GM23338 (cell line): ENCODE results near the gene SYT17. TPM values are rescaled to one million over a fixed set of nuclear protein-coding genes. Genes with fewer than 3 reads are reported as not detected.
A peak's percentile ranks its signal among the peaks of the same experiment; 100 is the strongest.

Experiments used
- ATAC-seq: fragments of 200-7000 bp; cut with Tn5 transposase; 3 replicates; pipeline ENCODE4 v1.9.1; 2020
- DNase-seq: peaks from one replicate; pipeline ENCODE4 v3.0.0-alpha.2; 2015; ENCODE audit warnings: low spot score
- H2AFZ ChIP-seq: fragments of 200-600 bp; sonication (generic); 2 replicates; pipeline ENCODE4 v1.8.0; 2016; ENCODE audit warnings: antibody characterized with exemption, mild to moderate bottlenecking, moderate library complexity
- H3F3A ChIP-seq: fragments of 200-600 bp; sonication (generic); replicated peaks from 2 replicates; pipeline ENCODE4 v1.8.0; 2017; ENCODE audit warnings: antibody characterized with exemption, mixed run types, low read depth
- H3K27ac ChIP-seq: fragments of 200-600 bp; sonication (generic); 2 replicates; pipeline ENCODE4 v1.6.1; 2016; ENCODE audit warnings: low read depth
- H3K27me3 ChIP-seq: fragments of 200-600 bp; sonication (generic); 2 replicates; pipeline ENCODE4 v1.8.0; 2016; ENCODE audit warnings: mild to moderate bottlenecking, mixed run types, moderate library complexity; ENCODE audit not compliant: insufficient read depth
- H3K36me3 ChIP-seq: fragments of 200-600 bp; sonication (generic); 2 replicates; pipeline ENCODE4 v1.8.0; 2016; ENCODE audit warnings: mild to moderate bottlenecking; ENCODE audit not compliant: insufficient read depth
- H3K4me1 ChIP-seq: fragments of 200-600 bp; sonication (generic); 2 replicates; pipeline ENCODE4 v1.8.0; 2016; ENCODE audit warnings: mild to moderate bottlenecking, moderate library complexity; ENCODE audit not compliant: insufficient read depth
- H3K4me2 ChIP-seq: fragments of 200-600 bp; sonication (generic); 2 replicates; pipeline ENCODE4 v1.7.1; 2017; ENCODE audit warnings: mixed run types
- H3K4me3 ChIP-seq: fragments of 200-600 bp; sonication (generic); 2 replicates; pipeline ENCODE4 v1.6.1; 2016; ENCODE audit warnings: mixed run types
- H3K79me2 ChIP-seq: fragments of 200-600 bp; sonication (generic); replicated peaks from 2 replicates; pipeline ENCODE4 v1.8.0; 2017; ENCODE audit warnings: mild to moderate bottlenecking; ENCODE audit not compliant: insufficient read depth
- H3K9me2 ChIP-seq: fragments of 200-600 bp; sonication (generic); 2 replicates; pipeline ENCODE4 v1.8.0; 2017; ENCODE audit not compliant: insufficient read depth
- H4K20me1 ChIP-seq: fragments of 200-600 bp; sonication (generic); replicated peaks from 2 replicates; pipeline ENCODE4 v1.8.0; 2017; ENCODE audit warnings: mild to moderate bottlenecking; ENCODE audit not compliant: insufficient read depth
- H3K27ac Mint-ChIP-seq: 2 replicates; pipeline ENCODE4 v1.8.0; 2020; ENCODE audit warnings: inconsistent platforms, mild to moderate bottlenecking, moderate library complexity, mixed read lengths
- H3K27me3 Mint-ChIP-seq: 3 replicates; pipeline ENCODE4 v1.8.0; 2022; ENCODE audit warnings: low read depth, mild to moderate bottlenecking, moderate library complexity, mixed read lengths, inconsistent platforms; ENCODE audit not compliant: insufficient read depth, poor library complexity
- H3K36me3 Mint-ChIP-seq: 3 replicates; pipeline ENCODE4 v1.8.0; 2021; ENCODE audit warnings: low read depth, mild to moderate bottlenecking, inconsistent platforms, moderate library complexity, mixed read lengths
- H3K4me1 Mint-ChIP-seq: 3 replicates; pipeline ENCODE4 v1.8.0; 2020; ENCODE audit warnings: mild to moderate bottlenecking, inconsistent platforms, mixed read lengths
- H3K4me3 Mint-ChIP-seq: 3 replicates; pipeline ENCODE4 v1.8.0; 2021; ENCODE audit warnings: moderate library complexity, mild to moderate bottlenecking, inconsistent platforms, mixed read lengths
- H3K9me3 Mint-ChIP-seq: 3 replicates; pipeline ENCODE4 v1.8.0; 2020; ENCODE audit warnings: moderate library complexity, mild to moderate bottlenecking, inconsistent platforms, mixed read lengths
- EZH2 ChIP-seq: fragments of 200-600 bp; sonication (generic); IDR thresholded peaks from one replicate; pipeline ENCODE4 v1.8.0; 2017; ENCODE audit warnings: antibody characterized with exemption, mild to moderate bottlenecking, low read depth; ENCODE audit not compliant: unreplicated experiment
- JUNB ChIP-seq: IDR thresholded peaks from one replicate; pipeline ENCODE4 v1.6.1; 2016; ENCODE audit warnings: antibody characterized with exemption; ENCODE audit not compliant: unreplicated experiment
- NANOG ChIP-seq: IDR thresholded peaks from 2 replicates; pipeline ENCODE4 v1.6.1; 2016; ENCODE audit warnings: antibody characterized with exemption, borderline replicate concordance
- POLR2AphosphoS5 ChIP-seq: IDR thresholded peaks from 2 replicates; pipeline ENCODE4 v1.6.1; 2016; ENCODE audit warnings: antibody characterized with exemption, low read depth
- STAT1 ChIP-seq: IDR thresholded peaks from one replicate; pipeline ENCODE4 v1.6.1; 2016; ENCODE audit warnings: antibody characterized with exemption; ENCODE audit not compliant: unreplicated experiment
- ZNF331 ChIP-seq: fragments of 250-450 bp; sonication (Bioruptor Pico); IDR thresholded peaks from 2 replicates; pipeline ENCODE4 v1.5.0; 2020; ENCODE audit warnings: low read depth, mild to moderate bottlenecking, moderate library complexity
- long read RNA-seq: library from polyadenylated mRNA; unstranded; transcript quantifications from one replicate; pipeline ENCODE4 v2.0.0, GENCODE V29; 2020; ENCODE audit not compliant: unreplicated experiment
- polyA plus RNA-seq: library from polyadenylated mRNA; unstranded; fragments of >200 nt; fragmentation: Nextera tagmentation; extraction: Ambion mirVana; gene quantifications from 2 replicates; pipeline ENCODE4 v1.2.1, GENCODE V29; 2016
- total RNA-seq: library from RNA; depleted of rRNA; stranded (reverse); fragments of >200 nt; shearing (Covaris generic); gene quantifications from 2 replicates; pipeline ENCODE4 v1.2.3, GENCODE V29; 2014; rRNA removed
- TF ChIP-seq, protein P1 (sequence below), 2 experiments: fragments of 200-600 bp in 1 of 2; sonication (generic) in 1 of 2; conservative IDR thresholded peaks; 2 replicates each; pipeline versions ENCODE4 v1.5.1 to v1.6.1; 2016 to 2017; ENCODE audit warnings: antibody characterized with exemption in 2 of 2, low read depth in 2 of 2, mild to moderate bottlenecking in 2 of 2, moderate library complexity in 1 of 2
- TF ChIP-seq, protein P2 (sequence below): IDR thresholded peaks from 2 replicates; pipeline ENCODE4 v1.6.1; 2016; ENCODE audit warnings: antibody characterized with exemption
- TF ChIP-seq, protein P3 (sequence below): fragments of 250-450 bp; sonication (Bioruptor Pico); IDR thresholded peaks from 2 replicates; pipeline ENCODE4 v1.5.0; 2020; ENCODE audit warnings: mild to moderate bottlenecking, moderate library complexity

The SYT17 gene, protein sequence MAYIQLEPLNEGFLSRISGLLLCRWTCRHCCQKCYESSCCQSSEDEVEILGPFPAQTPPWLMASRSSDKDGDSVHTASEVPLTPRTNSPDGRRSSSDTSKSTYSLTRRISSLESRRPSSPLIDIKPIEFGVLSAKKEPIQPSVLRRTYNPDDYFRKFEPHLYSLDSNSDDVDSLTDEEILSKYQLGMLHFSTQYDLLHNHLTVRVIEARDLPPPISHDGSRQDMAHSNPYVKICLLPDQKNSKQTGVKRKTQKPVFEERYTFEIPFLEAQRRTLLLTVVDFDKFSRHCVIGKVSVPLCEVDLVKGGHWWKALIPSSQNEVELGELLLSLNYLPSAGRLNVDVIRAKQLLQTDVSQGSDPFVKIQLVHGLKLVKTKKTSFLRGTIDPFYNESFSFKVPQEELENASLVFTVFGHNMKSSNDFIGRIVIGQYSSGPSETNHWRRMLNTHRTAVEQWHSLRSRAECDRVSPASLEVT
- total RNA-seq: 6.9 and 9.5 TPM in 2 replicates
- polyA plus RNA-seq: 5.3 and 6.1 TPM in 2 replicates
- long read RNA-seq, partial matches to known transcripts: 0 of 1 reads
- long read RNA-seq, other reads (novel, unspliced or antisense): 1 of 1 reads

DNA sequence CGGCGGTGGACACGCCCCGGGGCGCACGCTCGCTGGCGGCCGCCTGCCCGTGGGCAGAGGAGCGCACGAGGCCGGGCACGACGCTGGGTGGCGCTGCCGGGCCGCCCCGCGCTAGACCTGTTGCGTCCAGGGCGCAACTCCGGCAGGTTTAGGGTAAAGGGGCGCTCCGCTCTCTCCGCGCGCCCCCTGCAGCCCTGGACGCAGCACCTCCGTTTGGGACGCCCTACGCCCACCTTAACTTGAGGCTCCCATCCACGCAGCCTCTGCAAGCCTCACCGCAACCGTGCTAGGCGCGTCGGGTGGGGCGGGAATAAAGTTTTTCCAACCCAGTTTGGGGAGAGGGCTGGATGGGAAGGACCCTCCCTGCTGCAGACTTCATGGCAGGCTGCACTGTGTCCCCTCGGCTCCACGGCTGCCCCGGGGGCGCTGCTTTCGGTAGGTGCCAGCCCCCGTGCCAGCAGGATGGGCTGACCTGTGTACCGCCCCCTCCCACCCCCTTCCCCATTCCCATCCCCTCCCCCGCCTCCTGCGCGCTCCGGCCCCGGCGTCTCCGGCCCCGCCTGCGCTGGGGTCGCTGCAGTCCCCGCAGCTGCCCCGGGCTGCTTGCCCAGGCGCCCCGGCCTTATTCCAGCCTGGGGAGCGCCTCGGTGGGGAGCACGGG lies at the start of gene SYT17:
Gene SYT17, plus strand, starts transcription at position 531 of the 661 bp plus-strand sequence. CDS start 407 bp downstream, outside the sequence.
- DNase-seq: peak; percentile 89
- H3K9me2 ChIP-seq: no peaks in the 10 kb centered on the region
- Mint-ChIP-seq H3K27ac (no peak within 1 kb of the TSS), H3K36me3 (no peaks in the 10 kb centered on the region; the same call in 2 of the 3 replicates), H3K9me3 (peaks cover 4% of the 10 kb centered on the region; the same call in 2 of the 3 replicates), H3K4me3 (peak within 1 kb of the TSS; percentile 78), H3K27me3 (peaks cover 16% of the 10 kb centered on the region), H3K4me1 (peaks cover 4% of the 10 kb centered on the region; the same call in 2 of the 3 replicates)
- H3K27me3 ChIP-seq: peaks cover 23% of the 10 kb centered on the region
- no peaks in the 10 kb centered on the region for H3F3A ChIP-seq
- H3K4me1 ChIP-seq: no peaks in the 10 kb centered on the region
- H3K4me3 ChIP-seq: peak within 1 kb of the TSS; percentile 89
- H2AFZ ChIP-seq: peak within 1 kb of the TSS; percentile 96
- H3K36me3 ChIP-seq: no peaks in the 10 kb centered on the region
- no peaks in the 10 kb centered on the region for H4K20me1 ChIP-seq
- TF ChIP-seq, protein P1, sequence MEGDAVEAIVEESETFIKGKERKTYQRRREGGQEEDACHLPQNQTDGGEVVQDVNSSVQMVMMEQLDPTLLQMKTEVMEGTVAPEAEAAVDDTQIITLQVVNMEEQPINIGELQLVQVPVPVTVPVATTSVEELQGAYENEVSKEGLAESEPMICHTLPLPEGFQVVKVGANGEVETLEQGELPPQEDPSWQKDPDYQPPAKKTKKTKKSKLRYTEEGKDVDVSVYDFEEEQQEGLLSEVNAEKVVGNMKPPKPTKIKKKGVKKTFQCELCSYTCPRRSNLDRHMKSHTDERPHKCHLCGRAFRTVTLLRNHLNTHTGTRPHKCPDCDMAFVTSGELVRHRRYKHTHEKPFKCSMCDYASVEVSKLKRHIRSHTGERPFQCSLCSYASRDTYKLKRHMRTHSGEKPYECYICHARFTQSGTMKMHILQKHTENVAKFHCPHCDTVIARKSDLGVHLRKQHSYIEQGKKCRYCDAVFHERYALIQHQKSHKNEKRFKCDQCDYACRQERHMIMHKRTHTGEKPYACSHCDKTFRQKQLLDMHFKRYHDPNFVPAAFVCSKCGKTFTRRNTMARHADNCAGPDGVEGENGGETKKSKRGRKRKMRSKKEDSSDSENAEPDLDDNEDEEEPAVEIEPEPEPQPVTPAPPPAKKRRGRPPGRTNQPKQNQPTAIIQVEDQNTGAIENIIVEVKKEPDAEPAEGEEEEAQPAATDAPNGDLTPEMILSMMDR (conservative IDR thresholded peaks at IDR 0.05; ENCODE audit: low read depth in 2 of 2): peak; percentile 65 to 84
- TF ChIP-seq ZNF331 (CRISPR knock-in tag) (no peak), NANOG (no peak)
- peak; percentile 91 for ATAC-seq
- no peak within 1 kb of the TSS for H3K27ac ChIP-seq
- no peaks in the 10 kb centered on the region for H3K79me2 ChIP-seq
- H3K4me2 ChIP-seq: peak within 1 kb of the TSS; percentile 87

DNA sequence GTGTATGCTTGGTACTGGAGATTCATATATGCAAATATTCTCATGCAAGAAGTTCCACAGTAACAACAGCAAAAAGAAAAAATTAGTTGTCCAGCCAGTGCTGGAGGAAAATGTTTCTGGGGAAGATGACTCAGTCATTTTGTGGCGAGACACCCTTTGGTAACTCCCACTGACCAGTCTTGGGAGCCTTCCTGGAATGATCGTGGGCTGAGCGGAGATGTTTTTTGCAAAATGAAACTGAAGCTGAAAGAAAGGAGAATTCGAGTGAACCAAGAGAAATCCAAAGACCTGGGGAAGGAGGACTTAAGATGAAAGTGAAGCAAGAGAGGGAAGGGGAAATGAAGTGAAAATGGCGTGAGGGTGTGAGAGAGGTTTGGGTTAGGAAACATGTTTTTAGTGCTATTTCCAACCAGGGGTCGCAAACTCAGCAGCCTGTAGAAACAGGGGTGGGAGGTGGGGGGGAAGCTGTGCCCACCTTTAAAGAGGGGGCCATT lies 49.1 kb upstream of the SYT17 start:
- no peaks in the 10 kb centered on the region for H3K9me2 ChIP-seq
- Mint-ChIP-seq H3K4me3 (no peak overlapping the region), H3K9me3 (no peaks in the 10 kb centered on the region), H3K27ac (no peak overlapping the region), H3K4me1 (peaks cover 13% of the 10 kb centered on the region), H3K27me3 (peaks cover 15% of the 10 kb centered on the region), H3K36me3 (no peaks in the 10 kb centered on the region; the same call in 2 of the 3 replicates)
- 0 out of 2 replicates have a peak, but pooled peaks cover 5% of the 10 kb centered on the region for H4K20me1 ChIP-seq
- no peak for ATAC-seq
- H3K4me1 ChIP-seq: peaks cover 14% of the 10 kb centered on the region
- no peak overlapping the region for H3K27ac ChIP-seq
- H3K36me3 ChIP-seq: no peaks in the 10 kb centered on the region
- no peak overlapping the region for H2AFZ ChIP-seq
- no peak for DNase-seq
- peaks cover 35% of the 10 kb centered on the region for H3K27me3 ChIP-seq
- H3K4me2 ChIP-seq: no peak overlapping the region
- H3F3A ChIP-seq: no peaks in the 10 kb centered on the region
- H3K4me3 ChIP-seq: no peak overlapping the region
- no peaks in the 10 kb centered on the region for H3K79me2 ChIP-seq
- TF ChIP-seq, protein P2, sequence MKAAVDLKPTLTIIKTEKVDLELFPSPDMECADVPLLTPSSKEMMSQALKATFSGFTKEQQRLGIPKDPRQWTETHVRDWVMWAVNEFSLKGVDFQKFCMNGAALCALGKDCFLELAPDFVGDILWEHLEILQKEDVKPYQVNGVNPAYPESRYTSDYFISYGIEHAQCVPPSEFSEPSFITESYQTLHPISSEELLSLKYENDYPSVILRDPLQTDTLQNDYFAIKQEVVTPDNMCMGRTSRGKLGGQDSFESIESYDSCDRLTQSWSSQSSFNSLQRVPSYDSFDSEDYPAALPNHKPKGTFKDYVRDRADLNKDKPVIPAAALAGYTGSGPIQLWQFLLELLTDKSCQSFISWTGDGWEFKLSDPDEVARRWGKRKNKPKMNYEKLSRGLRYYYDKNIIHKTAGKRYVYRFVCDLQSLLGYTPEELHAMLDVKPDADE: no peak
- no peak for TF ChIP-seq STAT1
- no peak for TF ChIP-seq EZH2
- TF ChIP-seq ZNF331 (CRISPR knock-in tag): no peak
- no peak for TF ChIP-seq POLR2AphosphoS5
- no peak for TF ChIP-seq NANOG
- TF ChIP-seq, protein P3, sequence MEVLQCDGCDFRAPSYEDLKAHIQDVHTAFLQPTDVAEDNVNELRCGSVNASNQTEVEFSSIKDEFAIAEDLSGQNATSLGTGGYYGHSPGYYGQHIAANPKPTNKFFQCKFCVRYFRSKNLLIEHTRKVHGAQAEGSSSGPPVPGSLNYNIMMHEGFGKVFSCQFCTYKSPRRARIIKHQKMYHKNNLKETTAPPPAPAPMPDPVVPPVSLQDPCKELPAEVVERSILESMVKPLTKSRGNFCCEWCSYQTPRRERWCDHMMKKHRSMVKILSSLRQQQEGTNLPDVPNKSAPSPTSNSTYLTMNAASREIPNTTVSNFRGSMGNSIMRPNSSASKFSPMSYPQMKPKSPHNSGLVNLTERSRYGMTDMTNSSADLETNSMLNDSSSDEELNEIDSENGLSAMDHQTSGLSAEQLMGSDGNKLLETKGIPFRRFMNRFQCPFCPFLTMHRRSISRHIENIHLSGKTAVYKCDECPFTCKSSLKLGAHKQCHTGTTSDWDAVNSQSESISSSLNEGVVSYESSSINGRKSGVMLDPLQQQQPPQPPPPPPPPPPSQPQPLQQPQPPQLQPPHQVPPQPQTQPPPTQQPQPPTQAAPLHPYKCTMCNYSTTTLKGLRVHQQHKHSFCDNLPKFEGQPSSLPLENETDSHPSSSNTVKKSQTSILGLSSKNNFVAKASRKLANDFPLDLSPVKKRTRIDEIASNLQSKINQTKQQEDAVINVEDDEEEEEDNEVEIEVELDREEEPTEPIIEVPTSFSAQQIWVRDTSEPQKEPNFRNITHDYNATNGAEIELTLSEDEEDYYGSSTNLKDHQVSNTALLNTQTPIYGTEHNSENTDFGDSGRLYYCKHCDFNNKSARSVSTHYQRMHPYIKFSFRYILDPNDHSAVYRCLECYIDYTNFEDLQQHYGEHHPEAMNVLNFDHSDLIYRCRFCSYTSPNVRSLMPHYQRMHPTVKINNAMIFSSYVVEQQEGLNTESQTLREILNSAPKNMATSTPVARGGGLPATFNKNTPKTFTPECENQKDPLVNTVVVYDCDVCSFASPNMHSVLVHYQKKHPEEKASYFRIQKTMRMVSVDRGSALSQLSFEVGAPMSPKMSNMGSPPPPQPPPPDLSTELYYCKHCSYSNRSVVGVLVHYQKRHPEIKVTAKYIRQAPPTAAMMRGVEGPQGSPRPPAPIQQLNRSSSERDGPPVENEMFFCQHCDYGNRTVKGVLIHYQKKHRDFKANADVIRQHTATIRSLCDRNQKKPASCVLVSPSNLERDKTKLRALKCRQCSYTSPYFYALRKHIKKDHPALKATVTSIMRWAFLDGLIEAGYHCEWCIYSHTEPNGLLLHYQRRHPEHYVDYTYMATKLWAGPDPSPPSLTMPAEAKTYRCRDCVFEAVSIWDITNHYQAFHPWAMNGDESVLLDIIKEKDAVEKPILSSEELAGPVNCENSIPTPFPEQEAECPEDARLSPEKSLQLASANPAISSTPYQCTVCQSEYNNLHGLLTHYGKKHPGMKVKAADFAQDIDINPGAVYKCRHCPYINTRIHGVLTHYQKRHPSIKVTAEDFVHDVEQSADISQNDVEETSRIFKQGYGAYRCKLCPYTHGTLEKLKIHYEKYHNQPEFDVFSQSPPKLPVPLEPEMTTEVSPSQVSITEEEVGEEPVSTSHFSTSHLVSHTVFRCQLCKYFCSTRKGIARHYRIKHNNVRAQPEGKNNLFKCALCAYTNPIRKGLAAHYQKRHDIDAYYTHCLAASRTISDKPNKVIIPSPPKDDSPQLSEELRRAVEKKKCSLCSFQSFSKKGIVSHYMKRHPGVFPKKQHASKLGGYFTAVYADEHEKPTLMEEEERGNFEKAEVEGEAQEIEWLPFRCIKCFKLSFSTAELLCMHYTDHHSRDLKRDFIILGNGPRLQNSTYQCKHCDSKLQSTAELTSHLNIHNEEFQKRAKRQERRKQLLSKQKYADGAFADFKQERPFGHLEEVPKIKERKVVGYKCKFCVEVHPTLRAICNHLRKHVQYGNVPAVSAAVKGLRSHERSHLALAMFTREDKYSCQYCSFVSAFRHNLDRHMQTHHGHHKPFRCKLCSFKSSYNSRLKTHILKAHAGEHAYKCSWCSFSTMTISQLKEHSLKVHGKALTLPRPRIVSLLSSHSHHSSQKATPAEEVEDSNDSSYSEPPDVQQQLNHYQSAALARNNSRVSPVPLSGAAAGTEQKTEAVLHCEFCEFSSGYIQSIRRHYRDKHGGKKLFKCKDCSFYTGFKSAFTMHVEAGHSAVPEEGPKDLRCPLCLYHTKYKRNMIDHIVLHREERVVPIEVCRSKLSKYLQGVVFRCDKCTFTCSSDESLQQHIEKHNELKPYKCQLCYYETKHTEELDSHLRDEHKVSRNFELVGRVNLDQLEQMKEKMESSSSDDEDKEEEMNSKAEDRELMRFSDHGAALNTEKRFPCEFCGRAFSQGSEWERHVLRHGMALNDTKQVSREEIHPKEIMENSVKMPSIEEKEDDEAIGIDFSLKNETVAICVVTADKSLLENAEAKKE (CRISPR knock-in tag): no peak
- no peak for TF ChIP-seq JUNB
